ENCODE results near the gene POGLUT2. TPM values are rescaled to one million over a fixed set of nuclear protein-coding genes. Genes with fewer than 3 reads are reported as not detected.

The POGLUT2 gene
- total and polyA plus RNA-seq, 4 donors, result 4.0 to 7.5 (median 6.0) TPM

DNA sequence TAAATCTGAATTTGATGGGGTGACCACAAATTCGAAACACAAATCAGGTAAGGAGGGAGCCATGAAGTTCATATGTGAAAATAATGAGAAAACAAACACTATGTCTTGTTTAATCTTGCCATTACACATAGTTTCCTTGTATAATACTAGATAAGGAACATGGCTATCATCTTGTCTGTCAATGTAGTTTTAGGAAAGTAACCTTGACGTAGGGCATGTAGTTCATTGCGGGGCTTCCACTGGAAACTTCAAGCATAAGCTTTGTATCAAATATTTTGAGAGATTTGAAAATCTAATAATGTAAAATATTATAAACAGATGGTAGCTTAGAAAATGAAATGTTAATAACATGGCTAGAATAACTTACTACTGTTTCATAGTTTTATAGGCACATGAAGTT lies 8.9 kb upstream of the POGLUT2 start:
- H3K4me1 ChIP-seq (ENCODE audit: control insufficient read depth in 4 of 4, insufficient read depth in 4 of 4, low read length in 3 of 4), result peaks cover 0 to 7% (median 1%) of the 10 kb centered on the region in 4 donors
- 97% methylated on average over 3 of the region's 3 CpGs for WGBS
- no peaks in the 10 kb centered on the region for H3K27me3 ChIP-seq (ENCODE audit: control insufficient read depth in 4 of 4, insufficient read depth in 4 of 4, low read length in 3 of 4)
- H3K9ac ChIP-seq (ENCODE audit: low read depth in 1 of 2, low read length in 2 of 2), result no peak overlapping the region
- TF ChIP-seq, protein P1, sequence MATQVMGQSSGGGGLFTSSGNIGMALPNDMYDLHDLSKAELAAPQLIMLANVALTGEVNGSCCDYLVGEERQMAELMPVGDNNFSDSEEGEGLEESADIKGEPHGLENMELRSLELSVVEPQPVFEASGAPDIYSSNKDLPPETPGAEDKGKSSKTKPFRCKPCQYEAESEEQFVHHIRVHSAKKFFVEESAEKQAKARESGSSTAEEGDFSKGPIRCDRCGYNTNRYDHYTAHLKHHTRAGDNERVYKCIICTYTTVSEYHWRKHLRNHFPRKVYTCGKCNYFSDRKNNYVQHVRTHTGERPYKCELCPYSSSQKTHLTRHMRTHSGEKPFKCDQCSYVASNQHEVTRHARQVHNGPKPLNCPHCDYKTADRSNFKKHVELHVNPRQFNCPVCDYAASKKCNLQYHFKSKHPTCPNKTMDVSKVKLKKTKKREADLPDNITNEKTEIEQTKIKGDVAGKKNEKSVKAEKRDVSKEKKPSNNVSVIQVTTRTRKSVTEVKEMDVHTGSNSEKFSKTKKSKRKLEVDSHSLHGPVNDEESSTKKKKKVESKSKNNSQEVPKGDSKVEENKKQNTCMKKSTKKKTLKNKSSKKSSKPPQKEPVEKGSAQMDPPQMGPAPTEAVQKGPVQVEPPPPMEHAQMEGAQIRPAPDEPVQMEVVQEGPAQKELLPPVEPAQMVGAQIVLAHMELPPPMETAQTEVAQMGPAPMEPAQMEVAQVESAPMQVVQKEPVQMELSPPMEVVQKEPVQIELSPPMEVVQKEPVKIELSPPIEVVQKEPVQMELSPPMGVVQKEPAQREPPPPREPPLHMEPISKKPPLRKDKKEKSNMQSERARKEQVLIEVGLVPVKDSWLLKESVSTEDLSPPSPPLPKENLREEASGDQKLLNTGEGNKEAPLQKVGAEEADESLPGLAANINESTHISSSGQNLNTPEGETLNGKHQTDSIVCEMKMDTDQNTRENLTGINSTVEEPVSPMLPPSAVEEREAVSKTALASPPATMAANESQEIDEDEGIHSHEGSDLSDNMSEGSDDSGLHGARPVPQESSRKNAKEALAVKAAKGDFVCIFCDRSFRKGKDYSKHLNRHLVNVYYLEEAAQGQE (IDR thresholded peaks at IDR 0.05), result no peak
- TF ChIP-seq RAD21 (IDR thresholded peaks at IDR 0.05) (no peak), YY1 (IDR thresholded peaks at IDR 0.05) (no peak), FOXA2 (IDR thresholded peaks at IDR 0.05) (no peak), RXRA (IDR thresholded peaks at IDR 0.05) (no peak), NR2F2 (IDR thresholded peaks at IDR 0.05) (no peak), ATF3 (IDR thresholded peaks at IDR 0.05) (no peak), HNF4G (IDR thresholded peaks at IDR 0.05) (no peak), FOXA1 (IDR thresholded peaks at IDR 0.05) (no peak), ZBTB33 (IDR thresholded peaks at IDR 0.05) (no peak)
- TF ChIP-seq, protein P2, sequence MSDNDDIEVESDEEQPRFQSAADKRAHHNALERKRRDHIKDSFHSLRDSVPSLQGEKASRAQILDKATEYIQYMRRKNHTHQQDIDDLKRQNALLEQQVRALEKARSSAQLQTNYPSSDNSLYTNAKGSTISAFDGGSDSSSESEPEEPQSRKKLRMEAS (IDR thresholded peaks at IDR 0.05), result no peak
- DNase-seq (ENCODE audit: low spot score), result no peak
- H3K9me3 ChIP-seq (ENCODE audit: control insufficient read depth in 4 of 4, low read length in 3 of 4), result peaks cover 0 to 4% (median 0%) of the 10 kb centered on the region in 4 donors
- peaks cover 2 to 12% (median 4%) of the 10 kb centered on the region in 4 donors for H3K36me3 ChIP-seq (ENCODE audit: control insufficient read depth in 4 of 4, insufficient read depth in 3 of 4, low read depth in 1 of 4, low read length in 3 of 4)
- no peak overlapping the region for H3K27ac ChIP-seq (ENCODE audit: low read depth in 1 of 2, low read length in 2 of 2)
- no peak overlapping the region for H3K4me3 ChIP-seq (ENCODE audit: low read depth in 1 of 3, low read length in 3 of 3)

DNA sequence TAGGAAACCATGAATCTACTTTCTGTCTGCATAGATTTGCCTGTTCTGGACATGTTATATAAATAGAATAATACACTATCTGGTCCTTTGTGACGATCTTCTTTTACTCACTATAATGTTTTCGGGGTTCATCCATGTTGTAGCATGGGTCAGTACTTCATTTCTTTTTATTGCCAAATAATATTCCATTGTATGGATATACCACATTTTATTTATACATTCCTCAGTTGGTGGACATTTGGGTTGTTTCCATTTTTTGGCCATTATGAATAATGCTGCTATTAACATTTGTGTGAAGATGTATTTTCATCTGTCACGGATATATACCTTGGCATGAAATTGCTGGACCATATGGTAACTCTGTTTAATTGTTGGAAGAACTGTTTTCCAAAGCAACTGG lies 6.9 kb upstream of the POGLUT2 start:
- peaks cover 2 to 12% (median 11%) of the 10 kb centered on the region in 4 donors for H3K4me1 ChIP-seq (ENCODE audit: control insufficient read depth in 4 of 4, insufficient read depth in 4 of 4, low read length in 3 of 4)
- TF ChIP-seq HNF4G (IDR thresholded peaks at IDR 0.05) (no peak), RAD21 (IDR thresholded peaks at IDR 0.05) (no peak), EGR1 (IDR thresholded peaks at IDR 0.05; ENCODE audit: low read depth in 2 of 2) (no peak), HNF4A (conservative IDR thresholded peaks at IDR 0.05) (no peak), ZBTB33 (IDR thresholded peaks at IDR 0.05) (no peak), NR2F2 (IDR thresholded peaks at IDR 0.05) (no peak), CTCF (IDR thresholded peaks at IDR 0.05; ENCODE audit: low read depth, low read length, missing input control) (no peak)
- TF ChIP-seq, protein P1 (IDR thresholded peaks at IDR 0.05), result no peak
- H3K9me3 ChIP-seq (ENCODE audit: control insufficient read depth in 4 of 4, low read length in 3 of 4), result no peaks in the 10 kb centered on the region
- peaks cover under 1 to 5% (median 2%) of the 10 kb centered on the region in 4 donors for H3K36me3 ChIP-seq (ENCODE audit: control insufficient read depth in 4 of 4, insufficient read depth in 3 of 4, low read depth in 1 of 4, low read length in 3 of 4)
- no peaks in the 10 kb centered on the region for H3K27me3 ChIP-seq (ENCODE audit: control insufficient read depth in 4 of 4, insufficient read depth in 4 of 4, low read length in 3 of 4)
- DNase-seq (ENCODE audit: low spot score), result no peak
- WGBS, result 98% methylated on average over 3 of the region's 3 CpGs
- no peak overlapping the region for H3K9ac ChIP-seq (ENCODE audit: low read depth in 1 of 2, low read length in 2 of 2)
- H3K4me3 ChIP-seq (ENCODE audit: low read depth in 1 of 3, low read length in 3 of 3), result no peak overlapping the region
- H3K27ac ChIP-seq (ENCODE audit: low read depth in 1 of 2, low read length in 2 of 2), result no peak overlapping the region

Measured in liver (tissue), 9 donors.